Muscle layer of duodenum (tissue), 2 donors: ENCODE data around the gene HSPA4.
"Not testable (repeated sequence)": the region's sequence is repeated elsewhere in the genome, so short reads cannot be mapped to it uniquely, and the experiment has no call there.

Experiments used
- H3K27ac ChIP-seq: one replicate; pipeline ENCODE4 v1.7.0; 2013; ENCODE audit warnings: mild to moderate bottlenecking, low read length
- H3K27me3 ChIP-seq: one replicate; pipeline ENCODE4 v1.7.0; 2013; ENCODE audit warnings: low read depth, mild to moderate bottlenecking, control low read depth, low read length
- H3K36me3 ChIP-seq, 2 donors: one replicate each; pipeline ENCODE4 v1.7.0; 2013; ENCODE audit warnings: low read length in 2 of 2, control low read depth in 1 of 2, mild to moderate bottlenecking in 1 of 2; ENCODE audit not compliant: insufficient read depth in 2 of 2, control insufficient read depth in 1 of 2
- H3K4me1 ChIP-seq, 2 donors: one replicate each; pipeline ENCODE4 v1.7.0; 2013; ENCODE audit warnings: low read length in 2 of 2, mild to moderate bottlenecking in 2 of 2, control low read depth in 1 of 2, moderate library complexity in 1 of 2; ENCODE audit not compliant: insufficient read depth in 2 of 2, control insufficient read depth in 1 of 2
- H3K4me3 ChIP-seq, 2 donors: one replicate each; pipeline ENCODE4 v1.7.0; 2013; ENCODE audit warnings: low read length in 2 of 2, low read depth in 1 of 2, mild to moderate bottlenecking in 1 of 2
- H3K9me3 ChIP-seq, 2 donors: one replicate each; pipeline ENCODE4 v1.7.0; 2013; ENCODE audit warnings: low read length in 2 of 2, control low read depth in 1 of 2, mild to moderate bottlenecking in 1 of 2; ENCODE audit not compliant: control insufficient read depth in 1 of 2
- donor health status: healthy.

Gene HSPA4

DNA sequence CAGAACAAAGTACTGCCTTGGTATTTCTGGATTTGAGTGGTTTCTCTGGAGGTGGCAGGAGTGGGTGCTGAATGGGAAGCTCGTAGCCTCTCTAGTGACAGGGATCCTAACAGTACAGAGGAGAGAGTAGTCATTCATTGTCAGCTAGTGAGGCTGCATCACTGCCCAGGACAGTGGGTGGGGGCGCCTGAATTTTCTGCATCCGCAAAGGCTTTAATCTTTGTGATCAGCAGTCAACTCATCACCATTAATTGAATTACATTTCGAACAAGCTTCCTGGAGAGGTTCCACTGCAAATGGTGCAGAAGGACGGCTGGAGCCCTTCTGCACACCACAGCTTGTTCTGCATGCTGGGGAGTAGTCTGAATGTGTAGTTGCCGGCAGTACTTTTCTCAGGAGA lies 77.5 kb downstream of the HSPA4 start:
- Histone ChIP-seq H3K27ac (no peak overlapping the region), H3K27me3 (no peaks in the 10 kb centered on the region), H3K9me3 (no peaks in the 10 kb centered on the region), H3K36me3 (no peaks in the 10 kb centered on the region), H3K4me3 (no peak overlapping the region), H3K4me1 (no peaks in the 10 kb centered on the region)

DNA sequence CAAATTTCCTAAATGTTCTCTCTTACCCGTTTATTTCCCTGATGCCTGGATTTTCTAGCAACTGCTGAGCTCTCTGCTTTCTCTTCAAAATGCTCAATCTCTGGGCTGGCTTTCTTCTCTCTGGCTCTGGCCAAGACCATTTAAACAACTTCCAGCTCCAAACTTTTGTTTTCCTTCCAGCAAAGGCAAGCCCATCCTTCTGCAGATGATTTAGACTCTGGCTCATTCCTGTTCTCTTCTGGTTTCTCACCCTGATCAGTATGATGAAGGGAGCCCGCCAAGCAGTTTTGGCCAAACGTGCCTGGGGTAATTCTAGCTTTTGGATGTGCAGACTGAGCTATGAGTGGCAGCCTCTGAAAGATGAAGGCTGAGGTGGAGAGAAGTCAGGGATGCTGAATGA lies 78.1 kb downstream of the HSPA4 start:
- no peak overlapping the region for H3K27ac ChIP-seq
- H3K36me3 ChIP-seq: no peaks in the 10 kb centered on the region
- H3K27me3 ChIP-seq: no peaks in the 10 kb centered on the region
- no peaks in the 10 kb centered on the region for H3K4me1 ChIP-seq
- H3K4me3 ChIP-seq: no peak overlapping the region
- H3K9me3 ChIP-seq: no peaks in the 10 kb centered on the region

DNA sequence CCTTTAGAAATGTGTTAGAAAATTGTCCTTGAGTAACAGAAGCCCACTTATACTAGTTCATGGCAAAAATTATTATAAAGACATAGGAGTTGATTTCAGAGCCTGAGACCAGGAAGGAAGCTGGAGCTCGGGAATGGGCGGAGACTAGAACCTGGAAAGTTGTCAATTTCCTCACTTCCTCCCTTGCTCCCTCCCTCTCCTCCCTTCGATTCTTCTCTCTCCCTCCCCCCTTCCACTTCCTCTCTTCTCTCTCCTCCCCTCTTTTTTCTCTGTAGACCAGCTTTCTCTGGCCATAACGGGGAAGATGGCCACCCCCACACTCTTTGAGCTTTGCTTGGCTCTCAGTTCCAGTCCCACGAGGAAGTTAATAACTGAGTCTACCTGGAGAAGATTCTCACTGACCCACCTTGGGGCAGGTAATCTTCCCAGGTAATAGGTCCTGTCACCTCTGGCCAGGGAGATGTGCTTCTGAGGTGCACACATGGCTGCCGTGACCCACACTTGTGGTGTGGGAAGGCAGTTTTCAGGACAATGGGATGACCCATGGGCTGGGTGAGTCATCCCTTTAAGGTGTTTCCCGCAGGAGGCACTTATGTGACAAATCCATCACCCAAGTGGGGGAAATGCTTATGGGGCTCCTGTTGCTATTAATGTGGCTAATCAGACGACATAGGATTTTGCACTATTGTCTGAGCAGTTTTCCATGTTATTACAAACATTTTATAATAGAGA lies 78.7 kb downstream of the HSPA4 start:
- Histone ChIP-seq H3K36me3 (no peaks in the 10 kb centered on the region), H3K27me3 (no peaks in the 10 kb centered on the region), H3K4me1 (no peaks in the 10 kb centered on the region), H3K4me3 (no peak overlapping the region), H3K9me3 (no peaks in the 10 kb centered on the region), H3K27ac (no peak overlapping the region)

DNA sequence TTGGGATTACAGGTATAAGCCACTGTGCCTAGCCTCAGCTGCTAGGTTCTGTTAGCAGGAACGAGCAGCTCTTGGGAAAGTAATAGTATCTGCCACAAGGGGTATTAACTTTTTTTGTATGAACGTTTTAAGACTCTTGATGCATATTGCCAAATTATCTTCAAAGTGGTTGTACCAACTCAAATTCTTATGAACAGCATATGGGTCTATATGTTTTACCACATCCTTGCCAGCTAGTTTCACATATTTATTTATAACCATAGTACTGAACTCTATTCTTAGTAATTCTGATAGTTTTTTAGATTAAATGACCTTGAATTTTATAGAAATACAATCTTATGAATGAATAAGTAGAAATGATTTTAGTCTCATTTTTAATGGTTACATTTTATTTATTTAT lies 80.9 kb downstream of the HSPA4 start:
- Histone ChIP-seq H3K27ac (no peak overlapping the region), H3K4me1 (no peaks in the 10 kb centered on the region), H3K4me3 (no peak overlapping the region), H3K36me3 (no peaks in the 10 kb centered on the region), H3K9me3 (no peaks in the 10 kb centered on the region), H3K27me3 (no peaks in the 10 kb centered on the region)

DNA sequence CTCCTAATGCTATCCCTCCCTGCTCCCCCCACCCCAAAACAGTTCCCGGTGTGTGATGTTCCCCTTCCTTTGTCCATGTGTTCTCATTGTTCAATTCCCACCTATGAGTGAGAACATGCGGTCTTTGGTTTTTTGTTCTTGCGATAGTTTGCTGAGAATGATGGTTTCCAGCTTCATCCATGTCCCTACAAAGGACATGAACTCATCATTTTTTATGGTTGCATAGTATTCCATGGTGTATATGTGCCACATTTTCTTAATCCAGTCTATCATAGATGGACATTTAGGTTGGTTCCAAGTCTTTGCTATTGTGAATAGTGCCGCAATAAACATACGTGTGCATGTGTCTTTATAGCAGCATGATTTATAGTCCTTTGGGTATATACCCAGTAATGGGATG lies 81.4 kb downstream of the HSPA4 start:
- H3K4me1 ChIP-seq, H3K27ac ChIP-seq, H3K36me3 ChIP-seq, H3K27me3 ChIP-seq, H3K9me3 ChIP-seq, H3K4me3 ChIP-seq: not testable (repeated sequence)

DNA sequence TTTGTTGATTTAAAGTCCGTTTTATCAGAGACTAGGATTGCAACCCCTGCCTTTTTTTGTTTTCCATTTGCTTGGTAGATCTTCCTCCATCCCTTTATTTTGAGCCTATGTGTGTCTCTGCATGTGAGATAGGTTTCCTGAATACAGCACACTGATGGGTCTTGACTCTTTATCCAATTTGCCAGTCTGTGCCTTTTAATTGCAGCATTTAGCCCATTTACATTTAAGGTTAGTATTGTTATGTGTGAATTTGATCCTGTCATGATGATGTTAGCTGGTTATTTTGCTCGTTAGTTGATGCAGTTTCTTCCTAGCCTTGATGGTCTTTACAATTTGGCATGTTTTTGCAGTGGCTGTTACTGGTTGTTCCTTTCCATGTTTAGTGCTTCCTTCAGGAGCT lies 85.1 kb downstream of the HSPA4 start:
- not testable (repeated sequence) for H3K4me3 ChIP-seq, H3K27ac ChIP-seq, H3K4me1 ChIP-seq, H3K9me3 ChIP-seq, H3K36me3 ChIP-seq, H3K27me3 ChIP-seq

DNA sequence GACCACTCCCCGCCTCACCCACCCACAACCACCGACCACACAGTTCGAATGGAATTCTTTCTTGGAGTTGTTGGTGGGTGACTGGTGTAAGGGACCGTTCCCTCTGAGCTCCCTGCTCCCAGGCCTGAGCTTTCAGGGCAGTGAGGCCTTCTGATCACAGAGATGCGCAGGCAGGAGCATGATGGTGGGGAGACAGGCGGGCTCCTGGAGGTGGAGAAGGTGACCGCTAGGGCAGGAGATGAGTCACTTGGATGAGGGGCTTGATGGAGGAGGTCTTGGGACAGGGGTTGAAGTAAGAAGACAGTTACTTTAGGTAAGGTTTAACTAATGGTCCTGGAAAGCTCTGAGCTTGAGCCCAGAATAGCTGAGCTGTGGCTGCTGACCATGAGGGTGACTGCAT lies 88.5 kb downstream of the HSPA4 start:
- H3K4me1 ChIP-seq: no peaks in the 10 kb centered on the region

DNA sequence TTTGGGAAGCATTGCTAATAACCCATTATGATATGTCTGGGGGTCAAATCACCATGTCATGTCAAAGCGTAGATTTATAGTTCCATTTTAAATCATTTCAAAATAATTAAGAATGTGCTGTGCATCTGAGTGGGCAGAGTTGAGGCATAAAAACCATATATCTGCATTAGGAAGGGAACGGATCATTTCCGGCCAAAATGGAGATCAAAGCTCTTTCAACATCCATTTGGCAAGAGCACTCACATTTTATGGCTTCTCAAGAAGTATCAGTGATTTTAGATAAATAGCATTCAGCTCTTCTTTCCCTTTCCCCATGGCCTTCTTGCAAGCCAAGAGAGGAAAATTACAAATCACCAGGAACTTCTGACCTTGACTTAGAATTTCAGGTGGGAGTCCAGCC lies 89.9 kb downstream of the HSPA4 start:
- H3K9me3 ChIP-seq: no peaks in the 10 kb centered on the region
- H3K27ac ChIP-seq: no peak overlapping the region
- H3K4me3 ChIP-seq: no peak overlapping the region
- H3K27me3 ChIP-seq: no peaks in the 10 kb centered on the region
- H3K4me1 ChIP-seq: no peaks in the 10 kb centered on the region
- no peaks in the 10 kb centered on the region for H3K36me3 ChIP-seq

More for the DNA sequence above, 88.5 kb downstream of the HSPA4 start:
- H3K9me3 ChIP-seq: no peaks in the 10 kb centered on the region
- no peaks in the 10 kb centered on the region for H3K27me3 ChIP-seq
- no peak overlapping the region for H3K27ac ChIP-seq
- H3K4me3 ChIP-seq: no peak overlapping the region
- H3K36me3 ChIP-seq: no peaks in the 10 kb centered on the region

DNA sequence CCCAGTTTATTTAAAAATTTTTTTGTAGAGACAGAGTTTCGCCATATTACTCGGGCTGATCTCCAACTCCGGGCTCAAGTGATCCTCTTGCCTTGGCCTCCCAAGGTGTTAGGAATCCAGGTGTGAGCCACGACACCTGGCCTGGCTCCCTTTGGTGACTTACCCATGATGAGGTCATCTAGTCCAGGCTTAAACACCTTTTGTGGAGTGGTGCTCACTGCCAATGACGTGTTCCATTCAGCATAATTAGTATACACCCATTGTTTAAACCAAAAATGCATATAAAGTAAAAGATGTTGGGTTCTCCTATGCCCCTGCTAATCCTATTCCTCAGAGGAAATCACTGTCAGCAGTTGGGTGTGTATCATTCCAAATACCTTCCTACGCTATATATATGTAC lies 91.0 kb downstream of the HSPA4 start:
- Histone ChIP-seq H3K27ac (no peak overlapping the region), H3K36me3 (no peaks in the 10 kb centered on the region), H3K4me1 (no peaks in the 10 kb centered on the region), H3K4me3 (no peak overlapping the region), H3K9me3 (no peaks in the 10 kb centered on the region), H3K27me3 (no peaks in the 10 kb centered on the region)

DNA sequence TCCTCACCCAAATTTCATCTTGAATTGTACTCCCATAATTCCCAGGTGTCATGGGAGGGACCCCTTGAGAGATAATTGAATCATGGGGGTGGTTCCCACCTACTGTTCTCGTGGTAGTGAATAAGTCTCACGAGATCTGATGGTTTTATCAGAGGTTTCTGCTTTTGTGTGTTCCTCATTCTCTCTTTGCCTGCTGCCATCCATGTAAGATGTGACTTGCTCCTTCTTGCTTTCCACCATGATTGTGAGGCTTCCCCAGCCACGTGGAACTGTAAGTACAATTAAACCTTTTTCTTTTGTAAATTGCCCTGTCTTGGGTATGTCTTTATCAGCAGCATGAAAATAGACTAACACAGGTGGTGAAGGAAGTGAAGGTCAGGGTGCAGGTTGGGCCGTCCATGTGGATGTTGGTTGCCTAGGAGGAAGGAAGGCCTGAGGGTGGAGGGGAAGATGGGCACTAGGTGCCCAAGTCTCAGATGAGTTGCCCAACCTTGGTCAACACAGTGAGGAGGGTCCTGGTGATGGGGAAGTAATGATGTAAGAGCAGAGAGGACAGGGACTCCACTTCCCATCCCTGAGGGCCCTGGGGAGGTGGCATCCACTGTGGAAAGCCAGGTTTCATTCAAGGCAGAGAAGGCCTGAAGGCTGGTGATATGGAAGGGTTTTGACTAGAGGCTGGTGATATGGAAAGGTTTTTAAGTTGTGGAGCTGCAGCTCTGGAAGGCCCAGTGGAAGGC lies 92.6 kb downstream of the HSPA4 start:
- Histone ChIP-seq H3K27me3 (no peaks in the 10 kb centered on the region), H3K36me3 (no peaks in the 10 kb centered on the region), H3K4me3 (no peak overlapping the region), H3K27ac (no peak overlapping the region), H3K4me1 (no peaks in the 10 kb centered on the region), H3K9me3 (no peaks in the 10 kb centered on the region)

DNA sequence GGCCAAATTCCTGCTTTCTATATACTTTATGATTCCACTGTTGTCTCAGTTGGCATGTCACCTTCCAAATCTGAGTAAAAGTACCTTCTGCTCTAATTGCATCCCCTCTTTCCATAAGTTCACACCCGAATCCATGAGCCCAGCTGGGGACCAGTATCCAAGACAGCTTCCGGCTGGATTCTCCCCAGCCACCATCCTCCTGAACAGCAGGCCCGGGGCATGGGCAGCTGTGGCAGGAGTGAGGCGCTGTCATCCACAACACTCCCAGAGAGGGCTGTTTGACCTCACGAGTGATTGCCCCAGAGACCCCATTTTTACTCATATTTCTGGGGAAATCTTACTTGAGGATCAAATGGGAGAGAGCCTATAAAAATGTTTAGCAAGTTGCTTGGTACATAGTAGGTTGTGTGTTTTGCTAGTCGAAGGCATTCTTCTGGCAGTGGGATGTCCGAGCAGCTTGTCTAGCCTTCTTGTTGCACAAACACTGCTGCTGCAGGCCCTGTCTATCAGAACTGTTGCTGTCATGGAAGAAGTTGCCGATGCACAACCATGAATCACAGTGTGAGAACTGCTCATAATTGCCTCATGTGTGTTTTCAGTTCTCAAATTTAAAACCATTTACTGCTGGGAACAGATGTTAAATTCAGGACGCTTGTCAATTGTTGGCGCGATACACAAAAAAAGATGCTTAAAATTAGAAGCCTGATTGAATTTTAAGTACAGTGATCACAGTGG lies 93.8 kb downstream of the HSPA4 start:
- H3K27me3 ChIP-seq: no peaks in the 10 kb centered on the region
- H3K36me3 ChIP-seq: no peaks in the 10 kb centered on the region
- H3K4me3 ChIP-seq: no peak overlapping the region
- H3K9me3 ChIP-seq: no peaks in the 10 kb centered on the region
- no peaks in the 10 kb centered on the region for H3K4me1 ChIP-seq
- H3K27ac ChIP-seq: no peak overlapping the region
